HepG2 (cell line): ENCODE measurements around the gene CLCN1. TPM values are rescaled to one million over a fixed set of nuclear protein-coding genes. Genes with fewer than 3 reads are reported as not detected.

Experiments used
- ATAC-seq: fragments of 200-7000 bp; cut with Tn5 transposase; 3 replicates; pipeline ENCODE4 v1.9.1; 2020; ENCODE audit warnings: mild to moderate bottlenecking, moderate library complexity
- BruUV-seq: library from RNA; stranded (reverse); fragments of 400-500 nt; replicated peaks from 2 replicates; lab custom pipeline; 2021; lab: Mats Ljungman, UMichigan
- CTCF ChIA-PET: fragments of 300-600 bp; formaldehyde crosslinking; extraction: SDS; loops from one replicate; lab custom pipeline; 2021; ENCODE audit warnings: low total read pairs, inconsistent platforms, low intra/inter-chr PET ratio; lab: Yijun Ruan, JAX
- POLR2A ChIA-PET: fragments of 350-600 bp; sonication (Branson Sonifier 250); formaldehyde crosslinking; loops from one replicate; lab custom pipeline; 2020; ENCODE audit warnings: antibody characterized with exemption, inconsistent platforms; lab: Yijun Ruan, JAX
- DNase-seq: peaks from one replicate; pipeline ENCODE4 v3.0.0-alpha.2; 2015; ENCODE audit warnings: low spot score
- FAIRE-seq: peaks from 3 replicates; lab custom pipeline; 2011; peaks lifted over from hg19 to GRCh38; lab: Jason Lieb, UNC
- H2AFZ ChIP-seq: one replicate; pipeline ENCODE4 v1.6.1; 2011; ENCODE audit warnings: low read length, inconsistent platforms
- H3K27ac ChIP-seq: fragments of 300-600 bp; 3 replicates; pipeline ENCODE4 v1.8.0; 2011; ENCODE audit warnings: mixed run types, mild to moderate bottlenecking, mixed read lengths, low read length, inconsistent platforms; ENCODE audit not compliant: insufficient read depth; ENCODE audit errors: extremely low read length
- H3K27me3 ChIP-seq, 2 experiments: fragments of 200-600 bp in 1 of 2; 2 replicates in 1 of 2; 3 replicates in 1 of 2; pipeline versions ENCODE4 v1.6.0 to v1.8.0; 2011; ENCODE audit warnings: low read length in 2 of 2, mild to moderate bottlenecking in 2 of 2, moderate library complexity in 2 of 2, inconsistent platforms in 1 of 2; ENCODE audit not compliant: insufficient read depth in 2 of 2, control insufficient read depth in 1 of 2
- H3K36me3 ChIP-seq, 2 experiments: fragments of 200-600 bp in 1 of 2; replicated peaks in 1 of 2; 2 replicates in 1 of 2; 3 replicates in 1 of 2; pipeline versions ENCODE4 v1.5.1 to v1.8.0; 2011; ENCODE audit warnings: low read length in 2 of 2, inconsistent platforms in 1 of 2; ENCODE audit not compliant: insufficient read depth in 2 of 2, control insufficient read depth in 1 of 2
- H3K4me1 ChIP-seq: 2 replicates; pipeline ENCODE4 v1.5.1; 2012; ENCODE audit warnings: low read length, inconsistent platforms; ENCODE audit not compliant: insufficient read depth
- H3K4me2 ChIP-seq: 2 replicates; pipeline ENCODE4 v1.6.0; 2011; ENCODE audit warnings: low read depth, low read length, inconsistent platforms
- H3K4me3 ChIP-seq, 3 experiments: fragments of 200-600 bp in 1 of 3; sonication (generic), shearing (Covaris generic) in 1 of 3; replicated peaks in 1 of 3; 2 replicates each; pipeline ENCODE4 v1.5.1; 2011 to 2016; ENCODE audit warnings: low read length in 3 of 3, inconsistent platforms in 2 of 3, low read depth in 2 of 3, mild to moderate bottlenecking in 2 of 3, control low read depth in 1 of 3, mixed read lengths in 1 of 3; ENCODE audit not compliant: insufficient read depth in 1 of 3
- H3K79me2 ChIP-seq: one replicate; pipeline ENCODE4 v1.6.1; 2011; ENCODE audit warnings: low read length, inconsistent platforms; ENCODE audit not compliant: insufficient read depth
- H3K9ac ChIP-seq: 2 replicates; pipeline ENCODE4 v1.6.0; 2011; ENCODE audit warnings: mild to moderate bottlenecking, low read depth, low read length, inconsistent platforms; ENCODE audit not compliant: insufficient read depth
- H3K9me3 ChIP-seq: 2 replicates; pipeline ENCODE4 v1.5.1; 2012; ENCODE audit warnings: mild to moderate bottlenecking, low read length
- H4K20me1 ChIP-seq: 2 replicates; pipeline ENCODE4 v1.6.0; 2011; ENCODE audit warnings: inconsistent platforms, mild to moderate bottlenecking, low read length, moderate library complexity; ENCODE audit not compliant: insufficient read depth
- BRCA1 ChIP-seq: sonication (generic); formaldehyde crosslinking; IDR thresholded peaks from 2 replicates; pipeline ENCODE4 v1.4.0; 2020; ENCODE audit warnings: missing genetic modification reagents
- DNMT1 ChIP-seq: sonication (generic); formaldehyde crosslinking; IDR thresholded peaks from 2 replicates; pipeline ENCODE4 v1.5.1; 2020; ENCODE audit warnings: mild to moderate bottlenecking, missing genetic modification reagents
- KDM1A ChIP-seq: IDR thresholded peaks from 2 replicates; pipeline ENCODE4 v1.6.1; 2016; ENCODE audit warnings: missing compliant biosample characterization
- KDM6A ChIP-seq: IDR thresholded peaks from 2 replicates; pipeline ENCODE4 v1.6.1; 2016; ENCODE audit warnings: low read depth
- KLF15 ChIP-seq: sonication (generic); formaldehyde crosslinking; IDR thresholded peaks from 2 replicates; pipeline ENCODE4 v1.8.1; 2023; ENCODE audit warnings: borderline replicate concordance, mild to moderate bottlenecking, inconsistent platforms, missing genetic modification reagents, mixed read lengths
- MAF1 ChIP-seq: sonication (generic); formaldehyde crosslinking; IDR thresholded peaks from 2 replicates; pipeline ENCODE4 v1.5.0; 2020; ENCODE audit warnings: missing genetic modification reagents, borderline replicate concordance
- RARA ChIP-seq: IDR thresholded peaks from 2 replicates; pipeline ENCODE4 v1.6.1; 2016; ENCODE audit warnings: missing genetic modification reagents, missing compliant biosample characterization
- ZNF256 ChIP-seq: sonication (generic); formaldehyde crosslinking; conservative IDR thresholded peaks from 2 replicates; pipeline ENCODE4 v1.4.0; 2020; ENCODE audit warnings: missing genetic modification reagents
- ZNF343 ChIP-seq: sonication (generic); formaldehyde crosslinking; IDR thresholded peaks from 2 replicates; pipeline ENCODE4 v1.4.0; 2020; ENCODE audit warnings: mild to moderate bottlenecking, missing genetic modification reagents
- ZNF761 ChIP-seq: sonication (generic); formaldehyde crosslinking; conservative IDR thresholded peaks from 2 replicates; pipeline ENCODE4 v1.4.0; 2020; ENCODE audit warnings: mild to moderate bottlenecking, missing genetic modification reagents
- ZNF839 ChIP-seq: sonication (generic); formaldehyde crosslinking; IDR thresholded peaks from 2 replicates; pipeline ENCODE4 v1.4.0; 2020; ENCODE audit warnings: missing genetic modification reagents, mild to moderate bottlenecking, borderline replicate concordance
- WGBS: methylation state at CpG from one replicate; pipeline ENCODE4 v1.1.6; 2017; ENCODE audit warnings: low lambda C conversion rate; 5-methylcytosine and 5-hydroxymethylcytosine counted together
- in situ Hi-C: cut with HindIII; loops from 2 replicates; pipeline ENCODE4 v1.10.0; 2017; ENCODE audit warnings: low pct_unique_long_range_greater_than_20kb; ENCODE audit not compliant: extremely low pct_ligation_motif_present
- intact Hi-C: fragments of 100-400 bp; cut with micrococcal nuclease; formaldehyde crosslinking; loops from one replicate; pipeline ENCODE4 v1.10.0; 2022; ENCODE audit not compliant: unreplicated experiment
- polyA plus RNA-seq, 8 experiments: library from polyadenylated mRNA; depleted of rRNA in 3 of 8; stranded (reverse) in 7 of 8; unstranded in 1 of 8; fragments of >200 nt; fragmentation: Illumina TruSeq in 4 of 8; extraction: Trizol in 4 of 8; gene quantifications; 2 replicates each; pipeline versions ENCODE4 v1.2.1 to v1.2.3, GENCODE V29; 2011 to 2016; ENCODE audit warnings: low read depth in 4 of 8, missing spikeins in 1 of 8, mixed read lengths in 1 of 8; ENCODE audit not compliant: insufficient read depth in 1 of 8
- total RNA-seq, 5 experiments: library from RNA; depleted of rRNA; stranded (reverse); fragments of >200 nt; fragmentation: Illumina TruSeq; extraction: Trizol; gene quantifications; 2 replicates each; pipeline ENCODE4 v1.2.3, GENCODE V29; 2016; ENCODE audit warnings: low read depth in 1 of 5
- TF ChIP-seq, protein P1 (sequence below): sonication (generic); formaldehyde crosslinking; IDR thresholded peaks from 2 replicates; pipeline ENCODE4 v1.4.0; 2020; ENCODE audit warnings: mild to moderate bottlenecking, missing genetic modification reagents
- TF ChIP-seq, protein P2 (sequence below): IDR thresholded peaks from 2 replicates; pipeline ENCODE4 v1.6.1; 2016; ENCODE audit warnings: missing biosample characterization, missing genetic modification reagents, low read depth
- TF ChIP-seq, protein P3 (sequence below): IDR thresholded peaks from 2 replicates; pipeline ENCODE4 v1.6.1; 2012; ENCODE audit warnings: low read length, improper control_type of control experiment
- TF ChIP-seq, protein P4 (sequence below): sonication (generic); formaldehyde crosslinking; IDR thresholded peaks from 2 replicates; pipeline ENCODE4 v1.4.0; 2020; ENCODE audit warnings: missing genetic modification reagents
- TF ChIP-seq, protein P5 (sequence below): sonication (generic); formaldehyde crosslinking; IDR thresholded peaks from 2 replicates; pipeline ENCODE4 v1.5.1; 2020; ENCODE audit warnings: missing genetic modification reagents, mild to moderate bottlenecking, borderline replicate concordance

CLCN1 gene
- total and polyA plus RNA-seq, 2 of the 13 experiments (the other 11 are each of a cell fraction or from before 2014, with no cell fraction given), result 0.01 TPM; not detected in 1

DNA sequence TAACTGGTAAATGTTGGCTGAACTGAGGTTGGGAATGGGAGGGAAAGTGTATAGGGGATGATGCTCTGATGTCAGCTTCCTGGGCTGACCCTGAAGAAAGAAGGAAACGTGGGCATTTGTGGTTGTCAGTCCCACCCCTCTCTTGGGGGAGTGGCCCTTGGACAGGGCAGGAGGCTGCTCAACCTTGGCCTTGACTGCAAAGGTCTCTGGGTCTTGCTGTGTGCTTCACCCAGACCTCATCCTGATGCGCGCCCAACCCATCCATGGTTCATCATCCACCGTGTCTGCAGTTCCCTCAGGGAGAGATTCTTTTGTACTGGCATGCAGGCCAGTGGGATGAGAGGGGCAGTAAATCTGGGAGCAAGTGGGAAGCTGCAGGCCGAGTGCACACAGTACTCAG, 60.5 kb downstream of the CLCN1 start:
- DNase-seq, result no peak
- H3K4me2 ChIP-seq, result no peak overlapping the region
- no peak overlapping the region for H2AFZ ChIP-seq
- WGBS, result 32% methylated on average over 3 of the region's 5 CpGs
- H3K27ac ChIP-seq, result no peak overlapping the region
- no peaks in the 10 kb centered on the region for H4K20me1 ChIP-seq
- H3K79me2 ChIP-seq, result no peaks in the 10 kb centered on the region
- H3K4me1 ChIP-seq, result peaks cover 21% of the 10 kb centered on the region
- no peaks in the 10 kb centered on the region for H3K36me3 ChIP-seq
- no peak overlapping the region for H3K4me3 ChIP-seq
- in situ Hi-C loops, result loop anchor here (25.0 kb wide), 1 partner anchor 536 kb away; the partner anchor contains the start of gene TCAF1
- BruUV-seq, result no TSS peak
- CTCF ChIA-PET, result no interaction called here
- TF ChIP-seq, protein P1, sequence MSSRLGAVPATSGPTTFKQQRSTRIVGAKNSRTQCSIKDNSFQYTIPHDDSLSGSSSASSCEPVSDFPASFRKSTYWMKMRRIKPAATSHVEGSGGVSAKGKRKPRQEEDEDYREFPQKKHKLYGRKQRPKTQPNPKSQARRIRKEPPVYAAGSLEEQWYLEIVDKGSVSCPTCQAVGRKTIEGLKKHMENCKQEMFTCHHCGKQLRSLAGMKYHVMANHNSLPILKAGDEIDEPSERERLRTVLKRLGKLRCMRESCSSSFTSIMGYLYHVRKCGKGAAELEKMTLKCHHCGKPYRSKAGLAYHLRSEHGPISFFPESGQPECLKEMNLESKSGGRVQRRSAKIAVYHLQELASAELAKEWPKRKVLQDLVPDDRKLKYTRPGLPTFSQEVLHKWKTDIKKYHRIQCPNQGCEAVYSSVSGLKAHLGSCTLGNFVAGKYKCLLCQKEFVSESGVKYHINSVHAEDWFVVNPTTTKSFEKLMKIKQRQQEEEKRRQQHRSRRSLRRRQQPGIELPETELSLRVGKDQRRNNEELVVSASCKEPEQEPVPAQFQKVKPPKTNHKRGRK (CRISPR knock-in tag), result no peak
- TF ChIP-seq MAF1 (CRISPR knock-in tag), result no peak
- TF ChIP-seq, protein P2, sequence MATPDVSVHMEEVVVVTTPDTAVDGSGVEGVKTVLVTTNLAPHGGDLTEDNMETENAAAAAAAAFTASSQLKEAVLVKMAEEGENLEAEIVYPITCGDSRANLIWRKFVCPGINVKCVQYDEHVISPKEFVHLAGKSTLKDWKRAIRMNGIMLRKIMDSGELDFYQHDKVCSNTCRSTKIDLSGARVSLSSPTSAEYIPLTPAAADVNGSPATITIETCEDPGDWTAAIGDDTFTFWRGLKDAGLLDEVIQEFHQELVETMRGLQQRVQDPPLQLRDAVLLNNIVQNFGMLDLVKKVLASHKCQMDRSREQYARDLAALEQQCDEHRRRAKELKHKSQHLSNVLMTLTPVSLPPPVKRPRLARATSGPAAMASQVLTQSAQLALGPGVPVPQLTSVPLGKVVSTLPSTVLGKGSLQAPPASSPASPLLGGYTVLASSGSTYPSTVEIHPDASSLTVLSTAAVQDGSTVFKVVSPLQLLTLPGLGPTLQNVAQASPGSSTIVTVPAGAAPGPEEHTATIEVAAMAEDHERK (CRISPR knock-in tag), result no peak
- TF ChIP-seq ZNF343 (CRISPR knock-in tag), result no peak
- no peak for TF ChIP-seq ZNF761
- no peak for TF ChIP-seq KDM1A
- TF ChIP-seq ZNF839 (CRISPR knock-in tag), result no peak
- TF ChIP-seq, protein P3, sequence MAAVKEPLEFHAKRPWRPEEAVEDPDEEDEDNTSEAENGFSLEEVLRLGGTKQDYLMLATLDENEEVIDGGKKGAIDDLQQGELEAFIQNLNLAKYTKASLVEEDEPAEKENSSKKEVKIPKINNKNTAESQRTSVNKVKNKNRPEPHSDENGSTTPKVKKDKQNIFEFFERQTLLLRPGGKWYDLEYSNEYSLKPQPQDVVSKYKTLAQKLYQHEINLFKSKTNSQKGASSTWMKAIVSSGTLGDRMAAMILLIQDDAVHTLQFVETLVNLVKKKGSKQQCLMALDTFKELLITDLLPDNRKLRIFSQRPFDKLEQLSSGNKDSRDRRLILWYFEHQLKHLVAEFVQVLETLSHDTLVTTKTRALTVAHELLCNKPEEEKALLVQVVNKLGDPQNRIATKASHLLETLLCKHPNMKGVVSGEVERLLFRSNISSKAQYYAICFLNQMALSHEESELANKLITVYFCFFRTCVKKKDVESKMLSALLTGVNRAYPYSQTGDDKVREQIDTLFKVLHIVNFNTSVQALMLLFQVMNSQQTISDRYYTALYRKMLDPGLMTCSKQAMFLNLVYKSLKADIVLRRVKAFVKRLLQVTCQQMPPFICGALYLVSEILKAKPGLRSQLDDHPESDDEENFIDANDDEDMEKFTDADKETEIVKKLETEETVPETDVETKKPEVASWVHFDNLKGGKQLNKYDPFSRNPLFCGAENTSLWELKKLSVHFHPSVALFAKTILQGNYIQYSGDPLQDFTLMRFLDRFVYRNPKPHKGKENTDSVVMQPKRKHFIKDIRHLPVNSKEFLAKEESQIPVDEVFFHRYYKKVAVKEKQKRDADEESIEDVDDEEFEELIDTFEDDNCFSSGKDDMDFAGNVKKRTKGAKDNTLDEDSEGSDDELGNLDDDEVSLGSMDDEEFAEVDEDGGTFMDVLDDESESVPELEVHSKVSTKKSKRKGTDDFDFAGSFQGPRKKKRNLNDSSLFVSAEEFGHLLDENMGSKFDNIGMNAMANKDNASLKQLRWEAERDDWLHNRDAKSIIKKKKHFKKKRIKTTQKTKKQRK, result no peak
- TF ChIP-seq KLF15 (CRISPR knock-in tag), result no peak
- TF ChIP-seq, protein P4, sequence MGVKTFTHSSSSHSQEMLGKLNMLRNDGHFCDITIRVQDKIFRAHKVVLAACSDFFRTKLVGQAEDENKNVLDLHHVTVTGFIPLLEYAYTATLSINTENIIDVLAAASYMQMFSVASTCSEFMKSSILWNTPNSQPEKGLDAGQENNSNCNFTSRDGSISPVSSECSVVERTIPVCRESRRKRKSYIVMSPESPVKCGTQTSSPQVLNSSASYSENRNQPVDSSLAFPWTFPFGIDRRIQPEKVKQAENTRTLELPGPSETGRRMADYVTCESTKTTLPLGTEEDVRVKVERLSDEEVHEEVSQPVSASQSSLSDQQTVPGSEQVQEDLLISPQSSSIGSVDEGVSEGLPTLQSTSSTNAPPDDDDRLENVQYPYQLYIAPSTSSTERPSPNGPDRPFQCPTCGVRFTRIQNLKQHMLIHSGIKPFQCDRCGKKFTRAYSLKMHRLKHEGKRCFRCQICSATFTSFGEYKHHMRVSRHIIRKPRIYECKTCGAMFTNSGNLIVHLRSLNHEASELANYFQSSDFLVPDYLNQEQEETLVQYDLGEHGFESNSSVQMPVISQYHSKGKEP (CRISPR knock-in tag), result no peak
- TF ChIP-seq DNMT1 (CRISPR knock-in tag), result no peak
- TF ChIP-seq RARA (CRISPR knock-in tag), result no peak
- TF ChIP-seq, protein P5, sequence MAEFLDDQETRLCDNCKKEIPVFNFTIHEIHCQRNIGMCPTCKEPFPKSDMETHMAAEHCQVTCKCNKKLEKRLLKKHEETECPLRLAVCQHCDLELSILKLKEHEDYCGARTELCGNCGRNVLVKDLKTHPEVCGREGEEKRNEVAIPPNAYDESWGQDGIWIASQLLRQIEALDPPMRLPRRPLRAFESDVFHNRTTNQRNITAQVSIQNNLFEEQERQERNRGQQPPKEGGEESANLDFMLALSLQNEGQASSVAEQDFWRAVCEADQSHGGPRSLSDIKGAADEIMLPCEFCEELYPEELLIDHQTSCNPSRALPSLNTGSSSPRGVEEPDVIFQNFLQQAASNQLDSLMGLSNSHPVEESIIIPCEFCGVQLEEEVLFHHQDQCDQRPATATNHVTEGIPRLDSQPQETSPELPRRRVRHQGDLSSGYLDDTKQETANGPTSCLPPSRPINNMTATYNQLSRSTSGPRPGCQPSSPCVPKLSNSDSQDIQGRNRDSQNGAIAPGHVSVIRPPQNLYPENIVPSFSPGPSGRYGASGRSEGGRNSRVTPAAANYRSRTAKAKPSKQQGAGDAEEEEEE, result no peak
- TF ChIP-seq ZNF256 (CRISPR knock-in tag), result no peak
- TF ChIP-seq BRCA1 (CRISPR knock-in tag), result no peak
- no peak for TF ChIP-seq KDM6A (CRISPR knock-in tag)
- no peak for FAIRE-seq
- H3K27me3 ChIP-seq, result no peaks in the 10 kb centered on the region
- POLR2A ChIA-PET, result no interaction called here
- intact Hi-C loops, result no loop called here
- H3K9me3 ChIP-seq, result no peaks in the 10 kb centered on the region
- no peak overlapping the region for H3K9ac ChIP-seq
- no peak for ATAC-seq
